ENCODE measurements around the gene LINC00237.
A peak's percentile ranks its signal among the peaks of the same experiment; 100 is the strongest.

The LINC00237 gene

GRCh38 chr20:21092806-21093205 lies 13.4 kb downstream of the LINC00237 start:
- DNase-seq, result no peak

GRCh38 chr20:21090721-21091120 lies 15.4 kb downstream of the LINC00237 start:
- no peak for DNase-seq

- DNase-seq, result no peak
Measured at GRCh38 chr20:21090111-21090618, 16.0 kb downstream of the LINC00237 start.

- DNase-seq, result no peak
Measured at GRCh38 chr20:21089391-21089790, 16.8 kb downstream of the LINC00237 start.

- DNase-seq, result no peak
Measured at GRCh38 chr20:21087862-21088540, 18.2 kb downstream of the LINC00237 start.

- no peak for DNase-seq
Measured at GRCh38 chr20:21083825-21084325, 22.3 kb downstream of the LINC00237 start.

GRCh38 chr20:21082584-21082983 lies 23.6 kb downstream of the LINC00237 start:
- no peak for DNase-seq

- no peak for DNase-seq
Measured at GRCh38 chr20:21077809-21078345, 28.3 kb downstream of the LINC00237 start.

- no peak for DNase-seq
Measured at GRCh38 chr20:21076073-21076472, 30.1 kb downstream of the LINC00237 start.

- DNase-seq, result no peak
Measured at GRCh38 chr20:21075471-21075870, 30.7 kb downstream of the LINC00237 start.

- DNase-seq, result no peak
Measured at GRCh38 chr20:21074605-21075336, 31.4 kb downstream of the LINC00237 start.

- DNase-seq, result no peak
Measured at GRCh38 chr20:21067255-21067654, 38.9 kb downstream of the LINC00237 start.

- no peak for DNase-seq
Measured at GRCh38 chr20:21064924-21065323, 41.2 kb downstream of the LINC00237 start.

GRCh38 chr20:21063276-21063675 lies 42.9 kb downstream of the LINC00237 start:
- DNase-seq, result no peak

- DNase-seq, result no peak
Measured at GRCh38 chr20:21053002-21053762, 53.0 kb downstream of the LINC00237 start.

- no peak for DNase-seq
Measured at GRCh38 chr20:21052686-21053001, 53.5 kb downstream of the LINC00237 start.

GRCh38 chr20:21052241-21052640 lies 53.9 kb downstream of the LINC00237 start:
- no peak for DNase-seq

- no peak for DNase-seq
Measured at GRCh38 chr20:21050710-21051109, 55.4 kb downstream of the LINC00237 start.

- no peak for DNase-seq
Measured at GRCh38 chr20:21049305-21049828, 56.8 kb downstream of the LINC00237 start.

GRCh38 chr20:21048841-21049273 lies 57.3 kb downstream of the LINC00237 start:
- peak; percentile 33 for DNase-seq

- no peak for DNase-seq
Measured at GRCh38 chr20:21047981-21048380, 58.2 kb downstream of the LINC00237 start.

- no peak for DNase-seq
Measured at GRCh38 chr20:21046413-21047070, 59.6 kb downstream of the LINC00237 start.
